Stimulated activated CD4-positive, alpha-beta T cell treated with anti-CD3 and anti-CD28 coated beads, Interleukin-2, amount 100 ng/mL, for 48 hours (primary cell): Measurements from ENCODE around the gene GDPD4.

Experiments used
- DNase-seq, 2 donors: peaks; one replicate each; pipeline ENCODE4 v3.0.0-alpha.2; 2020

Gene GDPD4

GRCh38 chr11:77236901-77237300 lies 64.6 kb downstream of the GDPD4 start:
- DNase-seq: no peak

GRCh38 chr11:77233011-77233410 lies 68.5 kb downstream of the GDPD4 start:
- DNase-seq: no peak

GRCh38 chr11:77232242-77232641 lies 69.2 kb downstream of the GDPD4 start:
- no peak for DNase-seq

GRCh38 chr11:77231800-77232199 lies 69.7 kb downstream of the GDPD4 start:
- no peak for DNase-seq

- DNase-seq: no peak
These were observed 70.4 kb downstream of the GDPD4 start for GRCh38 chr11:77230878-77231605.

- no peak for DNase-seq
These were observed 77.7 kb downstream of the GDPD4 start for GRCh38 chr11:77223797-77224196.

- DNase-seq: no peak
These were observed 84.3 kb downstream of the GDPD4 start for GRCh38 chr11:77217156-77217555.

- no peak for DNase-seq
These were observed 86.4 kb downstream of the GDPD4 start for GRCh38 chr11:77215106-77215505.

- DNase-seq: no peak
These were observed 86.9 kb downstream of the GDPD4 start for GRCh38 chr11:77214557-77214956.

- no peak for DNase-seq
These were observed 87.7 kb downstream of the GDPD4 start for GRCh38 chr11:77213589-77214428.

GRCh38 chr11:77213029-77213579 lies 88.4 kb downstream of the GDPD4 start:
- no peak for DNase-seq

- DNase-seq: no peak
These were observed 89.0 kb downstream of the GDPD4 start for GRCh38 chr11:77212314-77213007.

GRCh38 chr11:77211594-77212251 lies 89.8 kb downstream of the GDPD4 start:
- no peak for DNase-seq

GRCh38 chr11:77211040-77211451 lies 90.4 kb downstream of the GDPD4 start:
- DNase-seq: no peak

GRCh38 chr11:77209663-77210062 lies 91.8 kb downstream of the GDPD4 start:
- DNase-seq: no peak

GRCh38 chr11:77208535-77208934 lies 93.0 kb downstream of the GDPD4 start:
- DNase-seq: no peak

- DNase-seq: no peak
These were observed 93.7 kb downstream of the GDPD4 start for GRCh38 chr11:77207618-77208313.

- DNase-seq: no peak
These were observed 94.4 kb downstream of the GDPD4 start for GRCh38 chr11:77207019-77207485.

GRCh38 chr11:77206264-77207018 lies 95.0 kb downstream of the GDPD4 start:
- DNase-seq: no peak

- no peak for DNase-seq
These were observed 95.8 kb downstream of the GDPD4 start for GRCh38 chr11:77205467-77206263.
